PFSK-1 (cell line): ENCODE data around the gene PTAR1.

ENCODE experiments used
- FOXP2 ChIP-seq: optimal IDR thresholded peaks from 2 replicates; pipeline ENCODE3; 2011; ENCODE audit warnings: borderline replicate concordance, control low read depth, inconsistent platforms; ENCODE audit not compliant: insufficient read depth; ENCODE audit errors: extremely low read length, extremely low read depth
- POLR2AphosphoS5 ChIP-seq: IDR thresholded peaks from 2 replicates; pipeline ENCODE4 v1.6.1; 2012; ENCODE audit warnings: low read depth, mild to moderate bottlenecking, control low read depth, low read length, moderate library complexity
- SIN3A ChIP-seq: IDR thresholded peaks from 2 replicates; pipeline ENCODE4 v1.6.1; 2012; ENCODE audit warnings: mild to moderate bottlenecking, low read length, moderate library complexity, borderline replicate concordance; ENCODE audit not compliant: insufficient read depth
- TAF1 ChIP-seq: IDR thresholded peaks from 2 replicates; pipeline ENCODE4 v1.6.1; 2012; ENCODE audit warnings: low read length, control low read depth, borderline replicate concordance; ENCODE audit not compliant: insufficient read depth
- TF ChIP-seq, protein P1 (sequence below), 2 experiments: IDR thresholded peaks; 2 replicates each; pipeline versions ENCODE4 v1.6.1 to v1.8.0; 2011 to 2012; ENCODE audit warnings: low read depth in 2 of 2, low read length in 2 of 2, control low read depth in 1 of 2, inconsistent platforms in 1 of 2, mild to moderate bottlenecking in 1 of 2, moderate library complexity in 1 of 2; ENCODE audit not compliant: insufficient read depth in 1 of 2

Gene PTAR1

DNA sequence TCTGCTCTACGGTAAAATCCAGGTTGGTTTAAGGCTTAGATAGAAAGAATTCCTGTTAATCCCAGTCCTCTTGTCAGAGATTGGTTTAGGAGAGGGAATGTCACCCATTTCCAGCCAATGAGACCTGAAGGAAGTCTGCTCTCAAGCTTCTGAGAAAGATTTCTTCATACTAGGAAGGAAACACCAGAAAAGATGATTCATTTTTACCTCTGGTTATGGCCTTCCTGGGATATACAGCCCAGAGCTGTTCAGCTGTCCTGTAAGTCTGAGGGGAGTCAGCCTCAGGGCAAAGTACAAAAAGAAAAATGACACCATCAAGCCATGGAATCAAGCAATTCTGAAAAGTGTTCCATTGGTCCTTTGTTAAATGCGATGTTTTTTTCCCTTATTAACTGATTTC is 42.2 kb upstream of the PTAR1 start:
- TF ChIP-seq, protein P1, sequence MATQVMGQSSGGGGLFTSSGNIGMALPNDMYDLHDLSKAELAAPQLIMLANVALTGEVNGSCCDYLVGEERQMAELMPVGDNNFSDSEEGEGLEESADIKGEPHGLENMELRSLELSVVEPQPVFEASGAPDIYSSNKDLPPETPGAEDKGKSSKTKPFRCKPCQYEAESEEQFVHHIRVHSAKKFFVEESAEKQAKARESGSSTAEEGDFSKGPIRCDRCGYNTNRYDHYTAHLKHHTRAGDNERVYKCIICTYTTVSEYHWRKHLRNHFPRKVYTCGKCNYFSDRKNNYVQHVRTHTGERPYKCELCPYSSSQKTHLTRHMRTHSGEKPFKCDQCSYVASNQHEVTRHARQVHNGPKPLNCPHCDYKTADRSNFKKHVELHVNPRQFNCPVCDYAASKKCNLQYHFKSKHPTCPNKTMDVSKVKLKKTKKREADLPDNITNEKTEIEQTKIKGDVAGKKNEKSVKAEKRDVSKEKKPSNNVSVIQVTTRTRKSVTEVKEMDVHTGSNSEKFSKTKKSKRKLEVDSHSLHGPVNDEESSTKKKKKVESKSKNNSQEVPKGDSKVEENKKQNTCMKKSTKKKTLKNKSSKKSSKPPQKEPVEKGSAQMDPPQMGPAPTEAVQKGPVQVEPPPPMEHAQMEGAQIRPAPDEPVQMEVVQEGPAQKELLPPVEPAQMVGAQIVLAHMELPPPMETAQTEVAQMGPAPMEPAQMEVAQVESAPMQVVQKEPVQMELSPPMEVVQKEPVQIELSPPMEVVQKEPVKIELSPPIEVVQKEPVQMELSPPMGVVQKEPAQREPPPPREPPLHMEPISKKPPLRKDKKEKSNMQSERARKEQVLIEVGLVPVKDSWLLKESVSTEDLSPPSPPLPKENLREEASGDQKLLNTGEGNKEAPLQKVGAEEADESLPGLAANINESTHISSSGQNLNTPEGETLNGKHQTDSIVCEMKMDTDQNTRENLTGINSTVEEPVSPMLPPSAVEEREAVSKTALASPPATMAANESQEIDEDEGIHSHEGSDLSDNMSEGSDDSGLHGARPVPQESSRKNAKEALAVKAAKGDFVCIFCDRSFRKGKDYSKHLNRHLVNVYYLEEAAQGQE (IDR thresholded peaks at IDR 0.05; ENCODE audit: insufficient read depth in 1 of 2, low read depth in 2 of 2, low read length in 2 of 2): no peak
- TF ChIP-seq TAF1 (no peak), FOXP2 (no peak), POLR2AphosphoS5 (no peak), SIN3A (no peak)

DNA sequence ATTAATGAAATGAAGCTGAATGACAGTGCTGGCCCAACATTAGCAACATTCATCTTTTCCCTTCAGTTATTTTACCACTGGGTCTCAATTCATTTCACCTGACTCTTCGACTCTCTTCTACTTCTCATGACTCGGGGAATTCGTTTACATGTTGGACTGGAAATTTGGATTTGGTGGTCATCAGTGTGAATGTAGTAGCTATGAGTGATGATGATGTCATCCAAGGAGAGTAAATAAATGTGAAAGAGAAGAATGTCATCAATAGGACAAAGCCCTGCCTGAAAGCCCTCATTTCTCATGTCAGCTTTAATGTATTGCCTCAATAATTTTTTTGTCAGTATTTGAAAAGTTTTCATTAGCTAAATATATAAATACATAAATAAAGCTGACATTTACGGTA is 38.9 kb upstream of the PTAR1 start:
- no peak for TF ChIP-seq POLR2AphosphoS5

DNA sequence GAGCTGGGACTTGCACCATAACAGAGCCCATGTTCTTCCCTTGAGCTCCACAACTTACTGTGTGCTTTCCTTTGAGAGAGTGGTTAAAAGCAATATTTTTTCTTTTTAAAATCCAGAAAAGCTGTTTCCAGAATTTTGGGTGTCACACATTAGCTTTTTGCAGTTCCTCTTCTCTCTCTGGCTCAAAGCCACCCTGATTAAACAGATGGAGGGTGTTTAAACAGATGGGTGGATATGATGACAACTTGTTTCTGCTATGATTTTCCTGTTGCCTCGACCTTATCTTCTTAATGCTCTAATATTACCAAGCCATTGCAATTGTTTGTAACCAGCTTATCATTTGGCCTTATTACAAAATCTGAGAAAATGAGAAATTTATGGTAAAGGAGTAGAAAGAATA is 37.9 kb upstream of the PTAR1 start:
- TF ChIP-seq FOXP2 (no peak), TAF1 (no peak), POLR2AphosphoS5 (no peak), SIN3A (no peak)
- TF ChIP-seq, protein P1 (IDR thresholded peaks at IDR 0.05; ENCODE audit: insufficient read depth in 1 of 2, low read depth in 2 of 2, low read length in 2 of 2): no peak

DNA sequence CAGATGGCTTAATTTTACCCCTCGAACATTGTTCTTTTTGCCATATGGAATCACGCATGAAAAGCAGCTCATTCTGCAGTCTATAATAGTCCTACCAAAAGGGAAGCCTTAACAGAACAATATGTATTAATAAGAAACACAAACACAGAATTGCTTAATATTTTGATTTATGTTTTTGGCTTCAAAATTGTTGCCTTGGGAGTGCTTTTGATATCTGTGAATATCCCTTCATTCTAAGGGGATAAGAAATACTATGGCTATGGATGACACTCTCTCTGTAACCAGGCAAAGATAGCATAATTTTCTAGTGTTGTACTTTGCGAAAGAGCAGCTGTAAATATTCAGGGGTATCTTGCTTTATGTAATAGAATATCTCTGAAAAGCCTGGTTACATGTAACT is 34.5 kb upstream of the PTAR1 start:
- TF ChIP-seq FOXP2 (no peak), SIN3A (no peak), TAF1 (no peak), POLR2AphosphoS5 (no peak)
- TF ChIP-seq, protein P1 (IDR thresholded peaks at IDR 0.05; ENCODE audit: insufficient read depth in 1 of 2, low read depth in 2 of 2, low read length in 2 of 2): no peak

DNA sequence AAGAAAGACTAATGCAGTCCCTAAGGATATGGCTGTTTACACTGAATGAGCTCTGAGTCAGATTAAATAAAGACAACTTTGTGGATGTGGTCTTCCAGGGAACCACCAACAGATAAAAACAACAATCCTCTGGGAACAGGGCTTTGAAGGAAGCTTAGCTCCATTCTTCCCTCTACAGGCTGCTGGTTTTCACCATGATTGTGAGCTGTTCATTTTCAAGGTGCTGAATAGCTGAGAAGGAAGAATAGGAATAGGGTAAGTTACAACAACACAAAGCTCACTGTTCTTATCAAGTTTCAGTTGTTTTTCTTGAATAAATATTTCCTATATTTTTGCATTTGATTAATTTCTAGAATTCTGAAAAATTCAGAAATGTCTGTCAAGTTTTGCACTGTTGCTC is 25.9 kb upstream of the PTAR1 start:
- TF ChIP-seq TAF1: no peak
- TF ChIP-seq, protein P1 (IDR thresholded peaks at IDR 0.05; ENCODE audit: insufficient read depth in 1 of 2, low read depth in 2 of 2, low read length in 2 of 2): peak; percentile 68 to 92

DNA sequence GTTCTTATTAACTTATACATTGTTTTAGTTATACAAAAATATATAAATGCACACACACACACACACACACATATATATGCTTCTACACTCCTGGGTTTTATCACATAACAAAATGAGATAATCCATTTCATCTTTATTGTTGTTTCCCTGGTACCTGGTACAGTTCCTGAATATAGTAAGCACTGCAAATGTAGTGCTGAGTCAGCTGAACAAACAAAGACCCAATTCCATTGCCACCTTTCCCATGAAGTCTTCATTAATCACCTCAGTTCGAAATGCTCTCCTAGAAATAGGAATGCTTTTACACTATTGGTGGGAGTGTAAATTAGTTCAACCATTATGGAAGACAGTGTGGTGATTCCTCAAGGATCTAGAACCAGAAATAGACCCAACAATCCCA is 13.4 kb upstream of the PTAR1 start:
- TF ChIP-seq TAF1 (no peak), FOXP2 (no peak), SIN3A (no peak), POLR2AphosphoS5 (no peak)
- TF ChIP-seq, protein P1 (IDR thresholded peaks at IDR 0.05; ENCODE audit: insufficient read depth in 1 of 2, low read depth in 2 of 2, low read length in 2 of 2): no peak
